HG03460 (cell line): ENCODE data around the gene FGF4.

ENCODE experiments used
- ATAC-seq: cut with Tn5 transposase; IDR thresholded peaks from one replicate; pipeline ENCODE4 v1.9.1; 2021; ENCODE audit not compliant: unreplicated experiment

Gene FGF4

DNA sequence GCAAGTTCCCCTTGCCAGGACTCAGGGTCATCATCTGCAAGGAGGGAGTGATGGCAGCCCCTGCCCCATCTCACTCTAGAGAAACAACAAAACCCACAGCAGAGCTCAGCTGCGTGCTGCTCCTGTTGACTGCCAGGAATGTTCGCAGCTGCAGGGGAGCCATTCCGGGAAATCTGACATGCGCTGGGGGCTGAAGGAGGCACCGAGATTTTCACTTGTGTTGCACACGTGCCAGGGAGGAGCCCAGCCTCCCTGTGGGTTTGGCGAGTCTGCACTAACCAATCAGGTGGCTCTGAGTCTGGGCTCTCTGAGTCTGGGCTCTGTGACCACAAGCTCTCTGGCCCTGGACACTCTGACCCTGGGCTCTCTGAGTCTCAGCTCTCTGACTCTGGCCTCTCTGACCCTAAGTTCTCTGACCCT, 33.5 kb upstream of the FGF4 start:
- ATAC-seq, result no peak

DNA sequence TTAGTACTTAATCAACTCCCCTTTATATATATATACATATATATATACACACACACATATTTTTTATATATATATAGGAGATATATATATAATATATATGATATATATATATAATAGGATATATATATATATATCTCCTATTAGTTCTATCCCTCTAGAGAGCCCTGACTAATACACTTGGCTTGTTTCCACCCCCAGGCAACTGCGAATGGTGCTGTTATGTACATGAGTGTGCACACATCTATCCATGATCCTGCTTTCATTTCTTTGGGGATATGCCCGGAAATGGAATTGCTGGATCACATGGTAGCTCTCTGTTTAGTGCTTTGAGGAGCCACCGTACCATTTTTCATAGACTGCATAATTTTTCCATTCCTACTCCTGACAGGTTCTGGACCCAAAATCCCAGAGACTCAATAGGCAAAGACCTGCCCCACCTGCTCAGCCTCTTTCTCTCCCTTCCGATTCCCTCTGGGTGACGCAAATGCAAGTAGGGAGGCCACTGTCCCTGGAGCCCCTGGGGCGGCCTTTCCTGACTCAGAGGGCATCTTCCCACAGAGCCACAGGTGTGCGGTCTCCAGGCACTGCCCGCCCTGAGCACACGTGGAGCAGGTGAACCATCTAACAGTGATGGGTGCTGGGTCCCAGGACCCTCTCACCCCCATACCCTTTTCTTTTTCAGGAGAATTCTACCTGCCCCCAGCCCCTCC, 32.1 kb upstream of the FGF4 start:
- ATAC-seq, result no peak

DNA sequence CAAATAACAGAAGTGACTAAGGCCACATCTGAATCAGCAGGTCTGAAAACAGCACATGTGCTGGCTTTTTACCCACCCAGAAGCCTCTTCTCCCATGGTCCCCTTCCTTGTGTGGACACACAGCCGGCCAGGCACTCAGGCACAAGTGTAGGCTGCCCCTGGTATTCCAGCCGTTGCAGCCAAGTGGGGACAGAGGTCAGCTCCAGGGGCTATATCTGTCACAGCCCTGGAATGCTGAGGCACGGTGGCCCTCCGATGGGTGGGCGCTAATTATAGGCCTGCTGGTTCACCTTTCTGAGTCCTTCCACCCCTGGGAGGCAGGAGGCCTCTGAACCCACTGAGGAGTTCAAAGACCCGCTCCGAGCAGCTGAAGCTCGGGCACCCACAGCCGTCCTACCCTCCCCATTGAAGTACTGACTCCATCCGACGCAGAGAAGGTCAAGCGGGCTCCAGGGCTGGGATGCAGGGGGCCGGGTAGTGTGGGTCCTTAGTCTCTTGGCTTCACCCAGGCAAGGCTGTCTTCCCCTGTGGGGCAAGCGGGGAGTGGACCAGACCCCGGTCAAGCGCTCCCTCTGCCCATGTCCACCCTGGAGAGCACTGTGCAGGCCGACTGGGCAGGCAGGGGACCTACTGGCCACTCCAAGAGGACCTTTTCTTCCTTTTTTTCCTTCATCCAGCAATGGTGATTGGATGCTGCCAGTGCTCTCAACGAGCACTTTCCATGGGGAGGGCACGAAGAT, 29.8 kb upstream of the FGF4 start:
- ATAC-seq, result no peak

DNA sequence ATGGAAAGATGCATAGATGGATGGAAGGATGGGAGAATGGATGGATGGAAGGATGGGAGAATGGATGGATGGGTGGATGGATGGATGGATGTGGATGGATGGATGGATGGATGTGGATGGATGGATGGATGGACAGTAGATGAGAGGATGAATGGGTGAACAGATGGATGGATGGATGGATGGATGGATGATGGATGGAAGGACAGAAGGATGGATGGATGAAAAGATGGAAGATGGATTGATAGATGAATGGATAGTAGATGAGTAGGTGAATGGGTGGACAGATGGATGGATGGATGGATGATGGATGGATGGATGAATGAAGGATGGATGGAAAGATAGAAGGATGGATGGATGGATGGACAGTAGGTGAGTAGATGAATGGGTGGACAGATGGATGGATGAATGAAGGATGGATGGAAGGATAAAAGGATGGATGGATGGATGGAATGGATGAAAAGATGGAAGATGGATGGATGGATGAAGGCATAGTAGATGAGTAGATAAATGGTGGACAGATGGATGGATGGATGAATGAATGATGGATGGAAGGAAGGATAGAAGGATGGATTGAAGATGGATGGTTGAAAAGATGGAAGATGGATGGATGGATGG, 28.6 kb upstream of the FGF4 start:
- no peak for ATAC-seq

DNA sequence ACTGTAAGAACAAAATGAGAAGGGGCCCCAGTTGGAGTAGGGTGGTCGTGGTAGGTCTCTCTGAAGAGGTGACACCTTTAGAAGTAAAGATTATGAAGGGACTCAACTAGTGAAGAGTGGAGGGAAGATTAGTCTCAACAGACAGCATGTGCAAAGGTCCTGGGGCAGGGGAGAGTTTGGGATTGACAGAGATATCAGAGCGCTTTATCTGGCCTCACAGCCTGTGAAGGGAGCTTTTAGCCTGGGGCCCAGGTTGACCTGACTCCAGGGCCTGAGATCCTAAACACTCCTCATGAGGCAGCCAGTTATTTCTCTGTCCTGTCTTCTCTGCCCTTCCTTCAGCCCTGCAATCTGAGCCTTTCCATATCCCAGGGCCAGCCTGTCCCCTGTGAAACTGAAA, 27.9 kb upstream of the FGF4 start:
- no peak for ATAC-seq

DNA sequence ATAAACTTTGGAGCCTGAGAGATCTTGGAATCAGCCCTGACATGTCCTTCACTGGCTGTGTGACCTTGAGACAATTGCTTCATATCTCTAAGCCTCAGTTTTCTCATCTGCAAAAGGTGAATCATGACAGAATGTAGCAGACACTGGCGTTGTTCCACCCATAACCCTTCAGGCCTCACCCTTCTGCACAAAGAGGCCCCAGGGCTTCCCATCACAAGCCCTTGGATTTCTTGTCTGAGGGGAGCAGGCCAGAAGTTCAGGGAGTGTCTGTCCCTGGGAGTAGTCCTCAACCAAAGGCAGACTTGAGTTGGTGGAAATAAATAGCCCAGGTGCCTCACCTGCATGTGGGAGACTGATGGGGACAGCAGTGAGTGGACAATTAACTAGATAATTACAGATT, 27.4 kb upstream of the FGF4 start:
- no peak for ATAC-seq

DNA sequence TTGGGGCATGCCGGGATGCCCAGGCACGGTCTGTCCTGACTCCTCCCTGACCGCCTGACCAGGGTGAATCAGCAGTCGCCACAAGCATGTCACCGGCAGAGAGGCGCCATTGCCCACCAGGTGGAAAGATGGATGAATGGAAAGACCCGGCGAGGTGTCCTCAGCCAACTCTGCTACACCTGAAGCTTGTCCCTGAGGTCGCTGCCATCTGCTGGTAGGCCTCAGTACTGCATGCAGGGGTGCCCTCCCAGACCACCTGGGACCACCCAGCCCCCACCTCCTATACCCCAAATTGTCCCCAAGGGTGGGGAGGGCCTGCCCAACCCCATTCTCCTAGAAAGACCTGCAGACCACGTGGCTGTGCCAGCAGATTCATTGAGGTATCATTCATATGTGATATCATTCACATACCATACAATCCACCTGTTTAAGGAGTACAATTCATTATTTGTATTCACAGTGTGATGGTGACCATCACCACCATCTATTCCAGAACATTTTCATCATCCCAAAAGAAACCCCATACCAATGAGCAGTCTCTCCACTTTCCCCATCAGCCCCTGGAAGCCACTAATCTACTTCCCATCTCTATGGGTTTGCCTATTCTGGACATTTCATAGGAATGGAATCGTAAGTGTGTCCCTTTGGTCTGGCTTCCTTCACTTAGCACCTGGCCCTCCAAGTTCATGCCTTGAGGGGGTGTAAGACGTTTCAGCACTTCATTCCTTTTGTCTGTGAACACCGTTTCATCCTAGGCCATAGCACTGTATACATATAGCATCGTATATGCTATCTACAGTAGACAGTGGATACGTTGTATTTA, 26.6 kb upstream of the FGF4 start:
- no peak for ATAC-seq

DNA sequence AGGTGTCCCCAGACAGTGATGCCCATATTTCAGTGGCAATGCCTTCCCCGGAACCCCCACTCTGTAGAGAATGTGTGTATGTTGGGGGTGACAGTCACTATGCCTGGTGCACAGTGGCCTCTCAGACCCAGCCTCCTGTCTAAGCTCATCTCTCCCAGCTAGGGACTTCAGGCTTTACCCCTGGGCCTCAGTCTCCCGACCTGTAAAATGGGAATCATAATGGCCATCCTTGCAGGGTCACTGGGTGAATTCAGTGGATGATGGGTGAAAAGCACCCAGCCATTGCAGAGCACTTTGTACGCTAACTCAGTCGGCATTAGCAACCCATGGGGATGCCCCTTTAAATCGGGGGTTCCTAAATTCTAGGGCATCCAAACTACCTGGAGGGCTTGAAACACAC, 25.1 kb upstream of the FGF4 start:
- no peak for ATAC-seq

DNA sequence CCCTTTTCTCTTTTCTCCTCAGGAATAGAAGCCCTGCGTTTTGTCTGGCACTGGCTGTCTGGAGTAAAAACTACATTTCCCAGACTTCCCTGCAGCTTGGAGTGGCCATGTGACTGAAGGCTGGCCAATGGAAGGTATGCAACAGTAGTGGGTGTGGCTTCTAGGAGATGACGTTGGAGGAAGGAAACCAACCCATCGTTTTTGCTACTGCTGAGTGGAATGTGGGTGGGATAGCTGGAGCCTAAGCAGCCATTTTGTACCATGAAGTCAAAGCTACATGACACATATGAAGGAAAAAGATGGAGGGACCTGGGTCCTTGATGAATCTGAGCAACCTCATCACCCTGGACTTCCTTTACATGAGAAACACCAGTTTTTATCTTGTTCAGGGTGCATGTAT, 24.4 kb upstream of the FGF4 start:
- ATAC-seq, result no peak

DNA sequence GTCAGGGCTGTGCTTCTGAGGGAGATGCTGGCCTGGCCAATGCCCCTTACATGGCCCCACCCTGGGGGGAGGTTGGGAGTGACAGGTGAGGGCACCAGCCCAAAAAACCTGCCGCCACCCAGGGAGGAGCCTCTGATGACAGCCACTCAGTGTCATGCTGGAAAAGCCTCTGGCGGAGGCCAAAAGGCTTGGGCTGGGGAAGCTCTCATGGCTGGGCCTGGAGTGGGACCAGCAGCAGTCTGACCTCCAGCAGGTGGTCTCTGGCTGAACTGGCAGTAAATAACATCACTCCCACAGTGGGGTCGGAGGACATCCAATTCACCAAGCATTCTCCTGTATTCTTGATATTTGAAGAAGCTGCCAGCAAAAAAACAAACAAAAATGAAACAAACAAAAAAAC, 24.0 kb upstream of the FGF4 start:
- ATAC-seq, result no peak

DNA sequence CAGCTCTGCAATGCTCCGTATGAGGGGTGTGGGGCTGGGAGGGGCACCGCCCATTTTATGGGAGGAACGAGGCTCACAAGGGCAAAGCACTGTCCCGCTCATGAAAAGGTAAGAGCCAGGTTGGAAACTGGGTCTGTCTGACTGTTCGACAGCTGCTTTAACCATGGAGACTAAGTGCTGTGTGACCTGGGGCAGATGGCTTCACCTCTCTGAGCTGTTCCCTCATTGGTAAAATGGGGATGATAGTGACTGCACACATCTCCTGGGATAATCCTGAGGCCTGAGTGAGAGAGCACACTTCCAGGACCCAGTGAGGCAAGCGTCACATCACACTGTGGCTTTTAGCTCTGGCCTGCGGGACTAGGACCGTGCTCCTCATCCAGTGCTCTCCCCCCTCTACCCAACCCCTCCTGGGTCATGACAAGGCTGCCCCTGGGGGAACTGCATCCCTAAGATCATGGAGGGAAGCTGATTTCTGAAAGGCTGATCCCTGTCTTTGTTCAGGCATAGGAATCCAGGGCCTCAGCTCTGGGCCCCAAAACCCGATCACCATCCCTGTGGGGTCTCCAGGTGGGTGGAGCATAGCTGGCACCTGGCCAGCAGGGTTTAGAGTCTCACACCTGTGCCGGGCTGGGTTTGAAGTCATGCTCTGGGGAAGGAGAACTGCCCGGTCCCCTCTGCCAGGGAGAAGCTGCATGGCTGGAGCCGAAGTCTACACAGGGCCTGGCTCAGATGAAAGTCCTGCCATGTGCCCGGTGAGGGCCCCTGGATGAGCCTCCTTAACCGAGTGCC, 22.8 kb upstream of the FGF4 start:
- ATAC-seq, result no peak

DNA sequence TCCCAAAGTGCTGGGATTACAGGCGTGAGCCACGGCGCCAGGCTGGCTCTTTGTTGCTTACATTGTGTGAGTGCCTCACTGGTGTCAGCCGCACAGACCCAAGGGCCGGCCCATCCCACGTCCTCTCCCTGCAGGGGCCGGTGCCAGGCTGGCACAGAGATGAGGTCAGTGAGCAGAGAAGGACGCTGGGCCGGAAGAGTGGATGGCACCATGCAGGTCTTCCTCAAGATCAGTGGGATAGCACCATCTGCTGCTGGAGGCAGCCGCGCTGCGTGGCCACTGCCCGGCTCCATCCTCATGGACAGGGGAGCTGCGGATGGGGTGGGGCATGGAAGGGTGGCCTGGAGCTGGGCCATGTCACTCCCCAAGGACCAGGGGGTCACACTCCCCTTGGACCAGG, 22.0 kb upstream of the FGF4 start:
- no peak for ATAC-seq

DNA sequence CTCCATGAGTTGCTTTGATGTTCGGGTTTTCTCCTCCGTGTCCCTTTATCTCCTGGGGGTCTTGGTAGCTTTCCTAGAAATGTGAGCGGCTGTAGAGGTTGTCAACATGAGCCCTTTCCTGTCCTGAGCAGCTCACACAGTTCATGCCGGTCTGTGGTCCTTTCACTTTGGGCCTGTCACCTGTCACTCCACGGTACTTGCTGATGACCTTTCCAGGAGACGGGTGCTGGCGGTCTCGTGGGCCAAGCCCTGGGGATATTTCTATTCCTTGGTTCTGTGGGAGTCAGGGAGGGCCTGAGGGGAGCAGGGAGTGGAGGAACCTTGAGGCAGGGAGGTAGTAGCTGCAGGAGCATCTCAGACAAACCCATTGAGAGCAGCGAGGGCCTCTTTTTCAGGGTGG, 20.9 kb upstream of the FGF4 start:
- no peak for ATAC-seq

DNA sequence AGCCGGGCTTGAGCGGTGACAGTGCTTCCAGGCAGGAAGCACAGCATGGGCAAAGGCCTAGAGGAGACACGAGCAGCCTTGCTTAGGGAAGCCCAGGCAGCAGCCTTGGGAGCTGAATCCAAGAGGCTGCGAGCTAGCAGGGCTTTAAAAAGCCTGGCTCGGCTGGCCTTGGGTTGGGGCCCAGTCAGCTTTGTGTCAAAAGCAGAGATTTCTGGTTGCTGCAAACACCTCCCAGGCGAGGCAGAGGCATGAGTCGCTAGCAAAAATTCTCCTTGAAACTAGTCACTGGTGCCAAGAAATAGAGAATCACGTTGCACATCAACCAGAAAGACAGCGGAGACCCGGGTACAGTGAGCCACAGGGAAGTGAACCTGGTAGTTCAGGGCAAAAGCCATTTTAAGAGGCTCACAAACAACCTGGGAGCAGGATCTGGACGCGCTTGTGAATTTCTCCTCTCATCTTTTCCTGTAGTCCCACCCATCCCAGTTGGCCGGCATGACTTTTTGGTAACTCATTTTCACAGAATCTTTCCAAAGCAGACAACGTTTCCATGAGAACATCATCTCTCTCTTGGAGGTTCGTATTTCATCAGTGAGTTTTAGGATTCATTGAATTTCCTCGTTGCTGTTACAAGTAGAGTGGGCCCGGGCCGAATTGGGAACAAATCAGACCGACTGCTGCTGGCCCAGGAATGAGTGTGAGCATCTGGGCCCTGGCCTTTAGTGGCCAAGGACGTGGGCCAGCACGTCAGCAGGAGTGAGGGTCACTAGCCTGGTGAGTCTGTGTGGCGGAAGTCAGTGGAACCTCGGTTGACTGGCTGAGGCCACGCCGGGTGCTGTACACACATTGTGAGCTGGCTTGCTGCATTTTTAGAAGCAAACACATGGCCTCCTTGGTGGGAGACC, 16.4 kb upstream of the FGF4 start:
- ATAC-seq, result no peak

DNA sequence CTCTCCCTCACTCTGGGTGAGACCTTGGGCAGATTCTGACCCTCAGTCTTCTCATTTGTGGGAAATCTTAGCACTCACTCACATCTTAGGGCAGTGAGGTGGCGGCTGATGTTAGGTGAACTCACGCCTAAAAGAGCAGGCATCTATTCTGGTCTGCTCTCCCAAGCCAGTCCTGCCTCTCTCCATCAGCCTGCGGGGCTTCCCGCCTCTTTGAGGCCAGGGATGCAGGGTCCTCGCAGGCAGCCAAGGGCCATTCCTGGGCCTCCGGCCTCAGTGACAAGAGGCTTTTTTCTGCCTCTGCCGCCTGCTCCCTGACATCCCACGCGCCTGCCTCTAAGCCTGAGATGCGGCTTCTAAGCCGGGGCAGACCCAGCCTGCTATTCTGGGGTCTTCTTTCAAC, 13.8 kb upstream of the FGF4 start:
- no peak for ATAC-seq

DNA sequence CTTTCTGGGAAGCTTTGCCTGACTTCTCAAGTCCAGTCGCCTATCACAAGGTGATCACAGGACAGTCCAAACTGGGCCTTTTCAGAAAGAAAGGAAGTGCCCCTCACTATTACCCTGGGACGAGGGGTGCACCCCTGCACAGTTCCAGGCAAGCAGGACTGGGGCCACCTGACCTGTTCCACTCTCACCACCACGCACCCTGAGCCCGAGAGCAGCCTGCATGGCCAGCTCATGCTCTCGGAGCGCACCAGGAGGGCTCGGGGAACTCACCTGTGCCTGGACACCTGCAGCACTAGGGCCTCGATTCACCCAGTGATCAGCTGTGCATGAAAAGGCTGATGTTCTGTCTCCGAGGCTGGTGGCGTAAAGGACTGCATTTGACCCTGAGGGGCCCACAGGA, 12.8 kb upstream of the FGF4 start:
- ATAC-seq, result no peak

DNA sequence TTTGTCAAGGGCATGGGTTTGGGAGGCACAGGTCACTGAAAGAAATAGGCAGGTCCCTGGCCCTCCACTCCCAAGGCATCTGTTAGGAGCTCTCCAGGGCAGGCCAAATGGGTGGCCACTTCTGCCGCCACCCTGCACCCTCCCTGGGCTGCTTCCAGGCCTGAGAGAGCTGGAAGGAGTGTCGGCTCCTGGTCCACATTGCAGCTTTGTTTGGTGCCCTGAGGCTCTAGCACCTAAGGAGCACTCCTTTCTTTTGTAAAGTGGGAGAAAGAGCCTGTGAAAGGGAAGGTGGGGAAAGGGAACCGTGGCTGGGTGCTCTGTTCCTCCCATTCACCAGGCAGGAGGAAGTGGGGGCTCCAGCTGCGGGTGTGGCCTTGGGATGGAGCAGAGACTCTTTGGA, 12.3 kb upstream of the FGF4 start:
- ATAC-seq, result no peak

DNA sequence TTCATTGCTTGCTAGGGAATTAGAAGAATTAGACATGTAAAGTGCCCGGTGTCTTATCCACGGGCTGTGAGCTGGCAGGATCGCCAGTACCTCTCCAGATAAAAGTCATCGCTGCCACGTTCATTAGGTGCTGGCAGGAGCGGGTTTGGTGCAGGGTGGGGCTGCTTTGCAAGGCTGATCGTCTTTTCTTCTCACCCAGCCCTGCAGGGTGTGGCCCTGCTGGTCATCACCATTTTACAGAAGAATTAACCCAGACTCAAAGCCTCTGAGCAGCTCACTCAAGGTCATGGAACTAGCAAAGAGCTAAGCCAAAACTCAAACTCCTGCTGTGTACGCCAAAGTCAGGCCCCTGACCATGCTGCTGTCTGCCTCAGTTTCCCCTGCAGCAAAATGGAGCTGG, 6.1 kb upstream of the FGF4 start:
- ATAC-seq, result no peak

DNA sequence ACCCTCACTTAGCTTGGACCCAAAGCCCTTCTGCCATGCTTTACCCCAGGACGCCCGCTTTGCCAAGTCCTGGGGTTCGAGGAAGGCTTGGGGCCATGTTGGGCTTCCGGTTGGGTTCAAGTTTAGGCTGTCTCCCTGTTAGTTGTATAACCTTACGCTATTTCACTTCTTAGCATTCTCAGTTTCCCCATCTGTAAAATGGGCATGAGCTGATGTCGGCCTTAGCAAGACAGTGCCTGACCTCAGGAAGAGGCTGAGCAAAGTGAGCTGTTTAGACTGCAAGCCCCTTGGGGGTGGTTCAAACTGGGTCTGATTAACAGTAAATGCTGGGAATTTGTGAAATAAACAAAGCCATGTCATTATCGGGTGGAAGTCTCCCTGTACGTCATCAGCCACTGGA, 3.2 kb upstream of the FGF4 start:
- ATAC-seq, result no peak
